ENCODE measurements around the gene BABAM2.
"Not testable (repeated sequence)": the region's sequence is repeated elsewhere in the genome, so short reads cannot be mapped to it uniquely, and the experiment has no call there.

BABAM2 gene

DNA sequence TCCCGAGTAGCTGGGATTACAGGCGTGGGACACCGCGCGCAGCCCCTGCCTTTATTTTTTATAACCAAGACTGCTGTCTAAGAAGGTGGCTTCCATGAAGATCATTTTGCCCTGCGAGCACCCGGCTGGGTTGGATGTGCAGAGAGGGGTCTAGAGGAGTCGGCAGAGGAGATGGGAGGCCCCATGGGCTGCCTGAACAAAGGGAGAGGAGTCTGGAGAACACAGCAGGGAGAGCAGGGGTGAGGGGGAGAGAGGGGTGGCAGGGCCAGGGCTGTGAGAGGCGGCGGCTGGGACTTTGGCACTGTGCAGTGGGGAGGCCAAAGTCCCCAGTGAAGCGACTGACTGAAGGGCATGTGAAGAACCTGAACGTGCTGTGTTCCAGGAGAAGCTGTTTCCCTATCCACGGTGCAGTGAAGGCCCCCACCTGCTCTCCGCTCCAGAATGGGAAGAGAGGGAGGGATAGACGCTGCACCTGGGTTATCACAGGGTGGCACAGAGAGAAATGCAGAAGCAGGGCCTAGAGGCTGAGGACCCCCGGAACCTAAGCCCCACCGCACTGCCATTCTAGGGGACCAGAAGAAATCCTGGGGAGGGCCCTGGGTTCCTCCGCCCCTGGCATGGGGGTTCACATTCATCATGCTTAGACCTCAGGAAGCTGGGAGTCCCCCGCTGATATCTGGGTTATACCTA is 477.3 kb downstream of the BABAM2 start:
- no peak for DNase-seq

DNA sequence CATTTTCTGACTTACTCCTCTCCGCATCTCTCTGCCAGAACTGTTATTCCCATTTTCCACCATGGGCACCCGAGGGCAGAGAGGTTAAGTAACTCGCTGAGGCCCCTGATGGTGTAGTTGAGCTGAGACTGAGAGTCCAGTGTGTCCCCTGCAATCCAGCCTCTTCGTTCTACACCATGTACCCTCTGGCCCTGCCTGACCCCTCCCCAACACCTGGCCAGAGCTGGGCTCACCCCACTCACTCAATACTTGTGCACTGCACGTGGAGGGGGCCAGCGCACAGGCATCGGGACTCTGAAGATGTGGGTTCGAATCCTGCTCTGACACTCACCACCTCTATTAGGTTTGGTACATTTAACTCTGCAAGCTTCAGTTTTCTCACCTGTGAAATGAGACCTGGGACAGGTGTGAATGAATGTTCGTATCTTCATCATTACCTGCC is 477.8 kb downstream of the BABAM2 start:
- no peak for DNase-seq

DNA sequence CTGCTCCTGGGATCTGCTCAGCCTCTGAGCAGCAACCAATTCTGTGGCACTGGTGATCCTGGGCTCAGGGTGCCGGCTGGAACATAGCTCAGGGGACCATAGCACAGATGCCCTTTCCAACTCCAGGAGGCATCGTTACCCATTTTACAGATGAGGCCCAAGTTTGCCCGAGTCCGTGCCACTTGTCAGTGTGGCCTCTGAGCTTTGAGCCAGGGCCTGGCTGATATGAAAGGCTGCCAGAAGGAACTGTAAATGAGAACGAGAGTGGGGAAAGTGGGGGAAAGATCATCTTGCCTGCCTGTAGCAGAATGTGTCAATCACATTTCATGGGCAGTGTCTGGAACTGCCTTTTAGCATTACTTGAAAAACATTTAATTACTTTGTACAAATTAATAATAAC is 478.8 kb downstream of the BABAM2 start:
- DNase-seq, result no peak

DNA sequence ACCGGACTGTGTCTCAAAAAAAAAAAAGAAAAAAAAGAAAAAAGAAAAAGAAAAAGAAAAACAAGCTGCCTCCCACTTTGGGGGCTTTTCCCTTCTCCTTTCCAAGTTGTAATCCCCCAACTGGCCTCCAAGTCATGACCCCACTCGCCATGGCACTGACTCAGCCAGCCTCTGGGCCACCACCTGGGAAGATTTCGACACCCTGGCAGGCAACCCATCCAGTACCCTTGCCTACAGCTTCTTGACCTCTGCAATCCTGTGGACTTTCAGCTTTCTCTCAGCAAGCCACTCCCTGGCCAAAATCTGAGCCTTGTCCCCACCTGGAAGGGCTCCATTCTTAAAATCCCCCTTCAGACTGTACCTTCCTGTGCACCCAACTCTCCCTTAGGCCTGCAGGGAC is 479.8 kb downstream of the BABAM2 start:
- no peak for DNase-seq

DNA sequence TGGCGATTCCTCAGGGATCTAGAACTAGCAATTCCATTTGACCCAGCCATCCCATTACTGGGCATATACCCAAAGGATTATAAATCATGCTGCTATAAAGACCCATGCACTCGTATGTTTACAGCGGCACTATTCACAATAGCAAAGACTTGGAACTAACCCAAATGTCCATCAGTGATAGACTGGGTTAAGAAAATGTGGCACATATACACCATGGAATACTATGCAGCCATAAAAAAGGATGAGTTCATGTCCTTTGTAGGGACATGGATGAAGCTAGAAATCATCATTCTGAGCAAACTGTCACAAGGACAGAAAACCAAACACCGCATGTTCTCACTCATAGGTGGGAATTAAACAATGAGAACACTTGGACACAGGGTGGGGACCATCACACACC is 481.2 kb downstream of the BABAM2 start:
- not testable (repeated sequence) for DNase-seq

DNA sequence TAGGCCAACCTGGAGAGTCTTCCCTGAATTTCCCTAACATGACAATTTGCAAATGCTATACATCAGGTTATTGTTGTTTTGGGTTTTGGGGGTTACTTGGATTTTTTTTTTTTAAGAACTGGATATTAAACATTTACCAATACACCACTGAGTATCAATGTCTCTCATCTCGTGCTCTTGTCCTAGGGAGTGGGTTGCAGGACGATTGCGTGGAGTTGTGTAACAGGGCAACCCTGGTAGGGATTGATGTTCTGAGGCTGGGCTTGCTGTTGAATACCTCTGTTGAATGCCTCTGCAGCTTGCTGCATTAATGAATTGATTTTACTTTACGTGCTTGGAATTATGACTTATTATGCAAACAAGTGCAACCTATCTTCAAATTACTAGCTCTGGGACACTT is 483.3 kb downstream of the BABAM2 start:
- no peak for DNase-seq

DNA sequence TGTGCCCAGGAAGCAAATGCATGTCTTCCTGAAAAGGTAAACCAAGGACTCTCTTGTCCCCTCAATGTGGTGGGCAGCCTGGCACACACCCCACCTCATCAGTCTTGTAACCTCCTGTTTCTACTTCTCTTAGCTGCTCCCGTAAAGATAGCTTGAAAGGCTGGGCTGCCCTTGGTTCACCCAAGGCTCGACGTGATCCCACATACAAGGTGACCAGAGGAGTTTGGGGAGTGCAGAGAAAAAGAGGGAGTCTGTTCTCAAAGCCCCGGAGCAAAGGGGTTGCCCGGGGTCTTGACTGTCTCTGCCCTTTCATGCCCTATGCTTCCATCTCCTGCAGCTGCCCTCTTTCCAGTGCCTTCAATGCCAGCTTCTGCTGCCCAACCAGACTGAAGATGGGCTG is 483.8 kb downstream of the BABAM2 start:
- no peak for DNase-seq

DNA sequence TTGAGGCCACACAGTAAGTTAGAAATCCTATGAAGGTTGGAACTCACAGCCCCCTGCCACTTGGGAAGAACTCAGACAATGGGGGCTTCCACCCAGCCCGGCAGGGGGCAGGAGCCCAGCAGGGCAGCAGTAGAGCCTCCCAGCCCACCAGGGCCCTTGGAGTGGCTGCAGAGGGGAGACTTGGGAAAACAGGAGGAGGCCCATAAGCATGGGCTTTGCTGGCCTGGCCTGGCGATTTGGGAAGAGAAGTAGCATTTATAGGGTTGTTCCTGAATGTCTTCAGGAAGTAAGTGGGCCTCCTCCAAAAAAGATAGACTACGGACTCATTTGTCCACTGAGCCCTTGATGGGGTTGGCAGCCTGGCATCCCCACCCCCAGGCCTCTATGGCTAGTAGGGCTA is 484.7 kb downstream of the BABAM2 start:
- no peak for DNase-seq

DNA sequence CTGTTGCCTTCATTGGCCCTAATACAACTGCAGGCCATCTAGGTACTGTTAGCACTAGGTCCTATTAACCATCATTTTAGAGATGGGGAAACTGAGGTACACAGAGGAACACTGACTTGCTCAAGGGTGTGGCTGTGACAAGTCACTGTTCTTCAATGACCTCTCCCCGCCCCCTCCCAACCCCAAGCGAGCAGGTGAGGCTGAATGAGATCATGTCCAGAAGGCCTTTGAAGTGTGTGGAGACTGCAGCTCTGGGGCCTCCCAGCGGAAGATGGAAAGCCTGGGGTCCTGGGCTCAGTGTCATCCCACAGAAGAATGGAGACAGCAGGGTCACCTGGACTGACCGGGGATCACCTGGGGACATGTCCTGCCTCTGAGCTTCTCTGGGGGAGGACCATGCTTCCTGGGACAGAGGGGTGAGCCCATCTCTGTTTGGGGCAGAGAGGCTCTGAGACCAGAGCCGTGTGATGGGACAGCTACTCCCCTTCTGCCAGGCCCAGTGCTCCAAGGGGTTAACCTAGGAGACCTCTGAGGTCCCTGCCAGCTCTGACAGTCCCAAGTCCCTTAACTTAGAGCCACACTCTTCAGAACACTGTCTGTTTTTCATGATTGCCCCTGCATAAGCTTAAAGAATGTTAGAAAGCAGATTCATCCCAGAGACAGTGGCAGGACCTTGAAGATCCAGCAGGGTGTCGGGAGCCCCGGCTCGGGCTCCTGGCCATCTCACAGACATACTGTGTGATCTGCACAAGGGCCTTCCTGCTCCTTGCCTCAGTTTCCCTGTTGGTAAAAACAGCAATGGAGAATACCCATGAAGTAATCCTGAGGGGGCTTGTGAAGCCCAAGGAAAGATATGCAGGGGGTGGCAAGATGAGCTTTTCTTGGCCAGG is 485.5 kb downstream of the BABAM2 start:
- no peak for DNase-seq

DNA sequence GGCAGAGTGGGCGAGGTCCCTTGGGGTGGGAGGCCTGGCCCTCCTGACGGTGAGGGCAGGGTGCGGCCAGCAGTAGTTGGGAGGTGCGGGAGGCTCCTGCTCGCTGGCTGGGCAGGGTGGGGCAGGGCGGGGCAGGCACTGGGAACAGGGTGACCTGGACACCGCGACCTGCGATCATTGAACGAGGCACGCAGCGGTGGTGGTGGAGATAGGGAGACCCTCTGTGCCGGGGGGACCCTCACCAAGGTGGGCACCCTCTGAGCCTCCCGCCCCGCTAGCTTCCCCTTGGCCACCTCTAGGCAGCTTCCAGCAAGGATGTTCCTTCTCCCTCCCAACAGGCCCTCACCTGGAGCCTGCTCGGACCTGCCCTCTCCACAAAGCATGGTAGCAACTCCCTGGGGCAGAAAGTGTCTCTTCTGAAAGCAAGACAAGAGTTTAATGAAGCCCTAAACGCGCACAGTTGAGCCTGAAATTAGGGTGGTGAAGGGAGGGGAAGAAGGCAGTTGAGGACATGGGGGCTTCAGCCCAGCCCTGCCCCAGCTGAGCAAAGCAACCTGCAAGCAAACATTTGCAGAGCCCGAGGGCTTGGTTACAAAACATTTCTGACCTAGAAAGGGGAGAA is 486.8 kb downstream of the BABAM2 start:
- no peak for DNase-seq

DNA sequence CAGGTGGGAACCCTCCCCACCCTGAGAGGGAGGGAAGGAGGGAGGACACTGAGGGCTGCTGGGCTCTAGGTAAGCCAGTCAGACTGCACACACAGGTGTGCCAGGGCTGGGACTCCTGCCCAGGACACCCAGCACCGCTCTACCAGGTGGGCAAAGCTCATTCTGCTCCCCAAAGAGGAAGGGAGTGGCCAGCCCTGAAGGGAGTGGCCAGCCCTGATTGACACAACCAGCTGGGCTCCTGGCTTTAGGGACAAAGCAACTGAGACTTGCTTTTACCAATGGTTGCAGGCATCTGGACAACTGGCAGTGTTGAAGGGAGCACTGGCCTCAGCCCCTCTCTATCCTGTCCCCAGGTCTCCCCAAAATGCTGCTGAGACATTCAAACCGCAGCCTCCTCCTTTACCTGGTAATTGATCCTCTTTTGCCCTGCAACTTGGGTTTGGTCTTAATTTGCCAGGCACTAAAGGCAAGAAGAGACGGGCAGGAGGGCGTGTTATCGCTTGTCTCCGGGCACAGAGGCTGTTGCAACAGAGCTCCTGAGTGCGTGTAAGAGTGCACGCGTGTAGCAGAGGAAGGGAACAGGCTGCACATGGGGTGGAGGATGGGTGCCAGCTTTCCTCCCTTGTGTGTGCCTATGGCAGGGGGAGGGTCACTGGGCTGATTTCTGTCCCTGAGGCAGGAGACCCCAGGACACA is 487.6 kb downstream of the BABAM2 start:
- DNase-seq, result no peak

DNA sequence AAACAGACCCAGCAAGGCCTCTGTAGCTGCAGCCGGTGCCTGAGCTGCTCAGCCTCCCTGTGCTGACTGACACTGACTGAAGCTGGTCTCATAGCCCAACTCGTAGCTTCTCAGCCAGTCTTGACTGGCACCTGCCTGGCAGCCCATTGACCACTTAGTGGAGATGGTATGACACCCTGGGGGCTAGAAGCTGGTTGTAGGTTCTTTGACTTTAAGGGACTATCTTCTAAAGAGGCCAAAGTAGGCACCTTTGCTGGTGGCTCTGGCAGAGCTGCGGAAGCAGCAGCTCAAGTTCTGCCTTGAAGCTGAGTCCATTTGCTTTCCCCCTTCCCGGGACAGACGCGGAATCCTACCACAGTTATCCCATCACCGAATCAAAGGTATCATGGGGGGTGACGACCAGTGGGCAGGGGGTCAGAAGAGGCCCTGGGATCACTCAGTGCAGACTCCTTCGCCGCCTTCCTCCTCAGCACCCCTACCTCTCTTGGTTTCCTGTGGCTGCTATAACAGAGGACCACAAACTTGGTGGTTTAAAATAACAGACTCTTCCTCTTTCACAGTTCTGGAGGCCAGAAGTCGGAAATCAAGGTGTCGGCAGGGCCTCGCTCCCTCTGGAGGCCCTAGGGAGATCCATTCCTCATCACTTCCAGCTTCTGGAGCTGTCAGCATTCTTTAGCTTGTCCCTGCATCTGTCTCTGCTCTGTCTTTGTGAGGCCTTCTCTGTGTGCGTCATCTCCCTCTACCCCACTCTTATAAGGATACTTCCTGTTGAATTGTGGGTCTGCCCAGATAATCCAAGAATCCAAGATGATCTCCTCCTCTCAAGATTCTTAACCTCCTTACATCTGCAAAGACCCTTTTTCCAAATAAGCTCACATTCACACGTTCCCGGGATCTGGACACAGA is 488.4 kb downstream of the BABAM2 start:
- no peak for DNase-seq

DNA sequence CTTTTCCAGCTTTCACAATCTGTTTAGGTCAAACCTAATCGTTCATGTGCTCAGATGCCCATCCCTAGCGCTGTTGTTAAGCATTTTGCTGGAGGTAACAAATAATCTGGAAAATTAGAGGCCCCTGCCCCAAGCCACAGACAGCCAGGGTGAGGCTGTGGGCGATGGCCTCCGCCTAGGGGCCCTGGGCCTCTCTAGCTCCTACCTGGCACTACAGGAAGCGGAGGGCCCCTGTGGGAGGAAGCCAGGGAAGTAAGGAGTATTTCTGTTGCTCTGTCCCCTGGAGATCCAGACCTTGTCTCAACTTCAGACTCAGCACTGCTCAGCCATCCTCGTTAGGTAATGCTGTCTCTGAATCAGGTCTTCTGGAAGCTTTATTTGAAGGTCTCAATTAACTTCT is 489.7 kb downstream of the BABAM2 start:
- DNase-seq, result no peak

DNA sequence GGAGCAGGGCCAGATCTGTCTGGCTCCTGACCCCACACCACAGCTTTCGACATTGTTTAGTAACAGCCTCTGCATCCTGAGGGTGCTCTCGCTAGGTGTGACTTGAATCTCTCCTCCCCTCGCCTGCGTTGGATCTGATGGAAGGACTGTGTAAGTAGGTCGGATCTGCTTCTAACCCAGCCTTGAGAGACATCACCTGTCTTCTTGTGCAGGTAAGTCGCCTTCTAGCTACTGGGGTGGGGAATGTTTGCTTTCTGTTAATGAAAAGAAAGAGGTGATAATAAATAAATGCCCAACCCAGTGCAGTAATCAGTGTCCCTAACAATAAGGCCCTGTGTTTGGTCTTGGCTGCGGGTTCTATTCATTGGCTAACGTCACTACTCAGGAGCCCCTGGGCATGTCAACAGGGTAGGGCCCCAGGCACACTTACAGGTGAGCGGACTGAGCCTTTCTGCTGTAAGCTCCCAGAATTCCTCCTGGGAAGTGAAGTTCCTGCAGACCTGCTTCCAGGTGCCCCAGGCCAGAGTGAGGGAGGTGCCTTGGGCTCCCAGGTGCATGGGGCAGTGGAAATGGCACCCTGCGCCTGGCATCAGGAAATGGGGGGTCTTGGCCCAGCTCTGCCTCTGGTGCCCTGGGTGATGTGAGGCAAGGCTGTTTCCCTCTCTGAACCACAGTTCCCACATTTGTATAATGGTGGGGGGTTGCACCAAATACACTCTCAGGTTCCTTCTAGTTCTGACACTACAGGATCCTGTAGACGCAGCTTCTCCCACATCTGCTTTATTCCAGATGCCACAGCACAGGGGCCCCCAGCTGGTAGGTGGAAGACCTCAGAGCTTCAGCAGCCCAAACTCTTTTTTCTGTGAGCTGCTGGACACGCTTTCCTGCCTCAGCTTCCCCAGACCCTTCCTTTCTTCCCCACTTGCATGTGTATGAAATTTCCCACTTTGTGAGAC is 491.0 kb downstream of the BABAM2 start:
- no peak for DNase-seq

DNA sequence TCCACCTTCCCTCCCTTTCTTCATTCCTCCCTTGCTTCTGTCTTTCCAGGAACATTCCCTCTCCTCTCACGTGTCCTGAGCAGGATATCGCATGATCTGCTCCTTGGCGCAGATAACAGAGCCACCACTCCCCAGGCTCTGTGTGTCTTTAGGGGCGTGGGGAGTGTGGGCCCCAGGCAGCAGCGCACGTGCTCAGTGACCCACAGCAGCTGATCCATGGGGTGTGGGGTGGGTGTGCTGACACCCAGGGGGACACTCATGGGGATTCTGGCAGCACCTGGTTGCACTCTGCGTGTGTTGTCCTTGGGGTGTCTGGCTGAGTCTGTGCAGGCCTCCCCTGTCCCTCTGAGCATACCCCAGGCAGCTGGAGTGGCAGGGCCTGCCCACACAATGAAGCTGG is 492.2 kb downstream of the BABAM2 start:
- DNase-seq, result no peak

DNA sequence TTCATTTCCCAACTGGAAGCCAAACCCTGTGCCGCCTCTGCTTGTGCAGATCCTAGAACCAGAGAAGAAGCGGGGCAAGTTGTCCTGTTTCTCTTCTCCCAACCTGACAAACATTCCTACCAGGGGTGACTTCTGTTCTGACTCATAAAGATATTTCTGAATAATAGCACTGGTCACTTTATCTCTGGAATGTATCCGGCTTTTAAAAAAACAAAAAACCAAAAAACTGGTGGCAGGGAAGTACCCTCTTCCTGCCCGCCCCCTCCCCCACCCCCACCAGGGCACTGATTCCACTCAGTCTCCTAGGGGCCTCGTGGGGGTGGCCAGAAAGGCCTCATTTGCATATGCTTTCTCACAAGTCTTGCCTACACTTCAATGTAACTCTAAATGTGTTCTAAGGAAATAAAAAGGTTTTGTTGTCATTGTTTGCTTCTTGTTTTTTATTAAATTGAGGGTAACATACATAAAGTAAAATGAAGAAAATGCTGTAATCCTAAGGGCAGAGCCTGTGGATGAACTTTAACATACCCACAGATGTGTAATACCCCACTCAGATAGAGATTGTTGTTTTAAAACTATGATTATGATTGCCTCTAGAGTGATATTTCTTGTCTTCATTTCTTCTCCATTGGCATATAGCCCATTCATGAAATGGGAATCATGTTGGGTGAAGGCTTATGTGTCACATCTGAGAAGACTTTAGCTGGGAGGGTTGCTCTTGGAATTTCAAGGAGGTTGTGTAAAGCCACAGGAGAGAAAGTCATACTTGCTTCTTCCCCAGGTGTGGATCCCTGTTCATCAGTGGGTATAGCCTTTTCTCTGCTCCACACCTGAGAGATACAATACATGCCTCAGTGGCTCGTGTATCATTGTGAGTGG is 496.8 kb downstream of the BABAM2 start:
- no peak for DNase-seq
